Adipocyte (in vitro differentiated cells): ENCODE measurements around the gene PXT1.

Experiments
- DNase-seq: peaks from one replicate; pipeline ENCODE4 v3.0.0-alpha.2; 2015; ENCODE audit warnings: low read depth
- H3K27me3 ChIP-seq: replicated peaks from 2 replicates; pipeline ENCODE4 v1.7.0; 2013; ENCODE audit warnings: mild to moderate bottlenecking, low read length, moderate library complexity; ENCODE audit not compliant: control insufficient read depth, insufficient read depth
- H3K36me3 ChIP-seq: 2 replicates; pipeline ENCODE4 v1.7.0; 2013; ENCODE audit warnings: low read length, mild to moderate bottlenecking, moderate library complexity; ENCODE audit not compliant: control insufficient read depth, insufficient read depth, severe bottlenecking
- H3K4me1 ChIP-seq: 2 replicates; pipeline ENCODE4 v1.7.0; 2013; ENCODE audit warnings: mild to moderate bottlenecking, low read length, moderate library complexity; ENCODE audit not compliant: control insufficient read depth, insufficient read depth
- H3K4me3 ChIP-seq: 2 replicates; pipeline ENCODE4 v1.7.0; 2013; ENCODE audit warnings: mild to moderate bottlenecking, low read length, moderate library complexity
- H3K9ac ChIP-seq: 2 replicates; pipeline ENCODE4 v1.7.0; 2013; ENCODE audit warnings: mild to moderate bottlenecking, low read length, moderate library complexity
- H3K9me3 ChIP-seq: 2 replicates; pipeline ENCODE4 v1.7.0; 2013; ENCODE audit warnings: mild to moderate bottlenecking, low read length, moderate library complexity; ENCODE audit not compliant: control insufficient read depth

Gene PXT1

GRCh38 chr6:36376742-36377141 lies 65.9 kb downstream of the PXT1 start:
- H3K36me3 ChIP-seq: no peaks in the 10 kb centered on the region
- no peak overlapping the region for H3K9ac ChIP-seq
- peaks cover 20% of the 10 kb centered on the region for H3K4me1 ChIP-seq
- no peaks in the 10 kb centered on the region for H3K9me3 ChIP-seq
- DNase-seq: no peak
- no peak overlapping the region for H3K4me3 ChIP-seq
- peaks cover 3% of the 10 kb centered on the region for H3K27me3 ChIP-seq

GRCh38 chr6:36376183-36376582 lies 66.5 kb downstream of the PXT1 start:
- no peak overlapping the region for H3K9ac ChIP-seq
- H3K4me1 ChIP-seq: peaks cover 20% of the 10 kb centered on the region
- H3K36me3 ChIP-seq: no peaks in the 10 kb centered on the region
- DNase-seq: no peak
- no peaks in the 10 kb centered on the region for H3K9me3 ChIP-seq
- H3K27me3 ChIP-seq: peaks cover 3% of the 10 kb centered on the region
- H3K4me3 ChIP-seq: no peak overlapping the region

- Histone ChIP-seq H3K27me3 (peaks cover 3% of the 10 kb centered on the region), H3K4me1 (peaks cover 20% of the 10 kb centered on the region), H3K9me3 (no peaks in the 10 kb centered on the region), H3K36me3 (no peaks in the 10 kb centered on the region), H3K9ac (peak overlapping the region; percentile 31), H3K4me3 (no peak overlapping the region)
- no peak for DNase-seq
Observed at GRCh38 chr6:36375644-36376155, 67.0 kb downstream of the PXT1 start.

- no peaks in the 10 kb centered on the region for H3K9me3 ChIP-seq
- H3K9ac ChIP-seq: peak overlapping the region; percentile 31
- DNase-seq: no peak
- no peak overlapping the region for H3K4me3 ChIP-seq
- H3K27me3 ChIP-seq: peaks cover 3% of the 10 kb centered on the region
- peaks cover 23% of the 10 kb centered on the region for H3K4me1 ChIP-seq
- no peaks in the 10 kb centered on the region for H3K36me3 ChIP-seq
Observed at GRCh38 chr6:36374972-36375371, 67.7 kb downstream of the PXT1 start.

- peaks cover 30% of the 10 kb centered on the region for H3K4me1 ChIP-seq
- H3K9ac ChIP-seq: no peak overlapping the region
- no peak for DNase-seq
- H3K9me3 ChIP-seq: no peaks in the 10 kb centered on the region
- peaks cover 3% of the 10 kb centered on the region for H3K27me3 ChIP-seq
- no peak overlapping the region for H3K4me3 ChIP-seq
- H3K36me3 ChIP-seq: no peaks in the 10 kb centered on the region
Observed at GRCh38 chr6:36374194-36374593, 68.5 kb downstream of the PXT1 start.

GRCh38 chr6:36373368-36374019 lies 69.2 kb downstream of the PXT1 start:
- Histone ChIP-seq H3K36me3 (no peaks in the 10 kb centered on the region), H3K9ac (no peak overlapping the region), H3K4me3 (no peak overlapping the region), H3K9me3 (no peaks in the 10 kb centered on the region), H3K27me3 (peaks cover 3% of the 10 kb centered on the region), H3K4me1 (peaks cover 33% of the 10 kb centered on the region)
- DNase-seq: peak; percentile 22

GRCh38 chr6:36372088-36372487 lies 70.6 kb downstream of the PXT1 start:
- H3K36me3 ChIP-seq: no peaks in the 10 kb centered on the region
- DNase-seq: no peak
- H3K4me1 ChIP-seq: peaks cover 33% of the 10 kb centered on the region
- peaks cover 3% of the 10 kb centered on the region for H3K27me3 ChIP-seq
- H3K4me3 ChIP-seq: no peak overlapping the region
- H3K9me3 ChIP-seq: no peaks in the 10 kb centered on the region
- no peak overlapping the region for H3K9ac ChIP-seq

GRCh38 chr6:36371211-36371610 lies 71.4 kb downstream of the PXT1 start:
- Histone ChIP-seq H3K9me3 (no peaks in the 10 kb centered on the region), H3K27me3 (peaks cover 3% of the 10 kb centered on the region), H3K36me3 (no peaks in the 10 kb centered on the region), H3K4me1 (peaks cover 33% of the 10 kb centered on the region), H3K4me3 (no peak overlapping the region), H3K9ac (no peak overlapping the region)
- DNase-seq: no peak

- Histone ChIP-seq H3K9ac (no peak overlapping the region), H3K27me3 (peaks cover 3% of the 10 kb centered on the region), H3K4me1 (peaks cover 33% of the 10 kb centered on the region), H3K36me3 (no peaks in the 10 kb centered on the region), H3K9me3 (no peaks in the 10 kb centered on the region), H3K4me3 (no peak overlapping the region)
- DNase-seq: no peak
Observed at GRCh38 chr6:36370638-36371037, 72.0 kb downstream of the PXT1 start.

GRCh38 chr6:36368921-36369865 lies 73.5 kb downstream of the PXT1 start:
- peak; percentile 89 for DNase-seq
- peaks cover 19% of the 10 kb centered on the region for H3K4me1 ChIP-seq
- H3K4me3 ChIP-seq: no peak overlapping the region
- H3K36me3 ChIP-seq: no peaks in the 10 kb centered on the region
- H3K9me3 ChIP-seq: no peaks in the 10 kb centered on the region
- H3K27me3 ChIP-seq: peaks cover under 1% of the 10 kb centered on the region
- no peak overlapping the region for H3K9ac ChIP-seq

- H3K4me1 ChIP-seq: peaks cover 13% of the 10 kb centered on the region
- DNase-seq: no peak
- no peaks in the 10 kb centered on the region for H3K27me3 ChIP-seq
- no peaks in the 10 kb centered on the region for H3K36me3 ChIP-seq
- H3K4me3 ChIP-seq: no peak overlapping the region
- no peaks in the 10 kb centered on the region for H3K9me3 ChIP-seq
- H3K9ac ChIP-seq: no peak overlapping the region
Observed at GRCh38 chr6:36368421-36368820, 74.2 kb downstream of the PXT1 start.
